ENCODE data around the gene PTPRT.

DNA sequence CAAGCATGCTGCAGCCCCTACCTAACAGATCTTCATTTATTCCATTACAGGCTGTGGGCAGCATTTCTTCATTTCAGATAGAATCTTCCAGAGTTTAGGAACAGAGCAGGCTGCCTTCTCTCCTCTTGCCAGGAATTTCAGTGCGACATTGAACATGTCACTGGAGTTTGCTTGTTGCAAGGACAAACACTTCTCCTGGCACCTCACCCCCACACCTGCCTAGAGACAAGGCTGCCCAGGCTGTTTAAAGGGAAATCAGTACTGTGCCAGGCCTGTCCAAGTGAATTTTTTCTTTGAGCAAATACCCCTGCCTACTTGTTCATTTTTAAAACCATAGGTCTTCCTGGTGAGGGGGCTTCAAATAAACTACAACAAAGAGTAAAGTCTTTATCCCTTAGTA is 594.1 kb downstream of the PTPRT start:
- TF ChIP-seq, protein P1, sequence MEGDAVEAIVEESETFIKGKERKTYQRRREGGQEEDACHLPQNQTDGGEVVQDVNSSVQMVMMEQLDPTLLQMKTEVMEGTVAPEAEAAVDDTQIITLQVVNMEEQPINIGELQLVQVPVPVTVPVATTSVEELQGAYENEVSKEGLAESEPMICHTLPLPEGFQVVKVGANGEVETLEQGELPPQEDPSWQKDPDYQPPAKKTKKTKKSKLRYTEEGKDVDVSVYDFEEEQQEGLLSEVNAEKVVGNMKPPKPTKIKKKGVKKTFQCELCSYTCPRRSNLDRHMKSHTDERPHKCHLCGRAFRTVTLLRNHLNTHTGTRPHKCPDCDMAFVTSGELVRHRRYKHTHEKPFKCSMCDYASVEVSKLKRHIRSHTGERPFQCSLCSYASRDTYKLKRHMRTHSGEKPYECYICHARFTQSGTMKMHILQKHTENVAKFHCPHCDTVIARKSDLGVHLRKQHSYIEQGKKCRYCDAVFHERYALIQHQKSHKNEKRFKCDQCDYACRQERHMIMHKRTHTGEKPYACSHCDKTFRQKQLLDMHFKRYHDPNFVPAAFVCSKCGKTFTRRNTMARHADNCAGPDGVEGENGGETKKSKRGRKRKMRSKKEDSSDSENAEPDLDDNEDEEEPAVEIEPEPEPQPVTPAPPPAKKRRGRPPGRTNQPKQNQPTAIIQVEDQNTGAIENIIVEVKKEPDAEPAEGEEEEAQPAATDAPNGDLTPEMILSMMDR (IDR thresholded peaks at IDR 0.05; ENCODE audit: low read length): no peak
- TF ChIP-seq EZH2 (optimal IDR thresholded peaks at IDR 0.05; ENCODE audit: low read depth, low read length): no peak

Data from MM.1S (cell line).